GM18499 (cell line): Measurements from ENCODE around the gene ATP5F1B.
"Not testable (repeated sequence)": the region's sequence is repeated elsewhere in the genome, so short reads cannot be mapped to it uniquely, and the experiment has no call there.

Experiments
- ATAC-seq: cut with Tn5 transposase; IDR thresholded peaks from one replicate; pipeline ENCODE4 v1.9.1; 2021; ENCODE audit warnings: moderate number of reproducible peaks; ENCODE audit not compliant: insufficient read depth, unreplicated experiment

ATP5F1B gene

DNA sequence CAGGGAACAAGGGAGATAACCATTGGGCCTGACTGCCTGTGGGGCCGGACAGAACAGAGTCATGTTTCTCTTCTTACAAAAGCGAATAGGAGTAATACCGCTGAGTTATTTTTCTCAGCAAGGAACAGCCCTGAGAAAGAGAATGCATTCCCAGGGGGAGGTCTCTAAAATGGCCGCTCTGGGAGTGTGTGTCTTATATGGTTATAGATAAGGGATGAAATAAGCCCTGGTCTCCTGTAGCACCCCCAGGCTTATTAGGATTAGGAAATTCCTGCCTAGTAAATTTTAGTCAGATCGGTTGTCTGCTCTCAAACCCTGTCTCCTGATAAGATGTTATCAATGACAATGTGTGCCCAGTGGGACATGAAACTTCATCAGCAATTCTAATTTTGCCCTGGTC is 8.0 kb upstream of the ATP5F1B start:
- not testable (repeated sequence) for ATAC-seq

GRCh38 chr12:56648023-56648422 is 2.2 kb upstream of the ATP5F1B start:
- ATAC-seq = not testable (repeated sequence)

DNA sequence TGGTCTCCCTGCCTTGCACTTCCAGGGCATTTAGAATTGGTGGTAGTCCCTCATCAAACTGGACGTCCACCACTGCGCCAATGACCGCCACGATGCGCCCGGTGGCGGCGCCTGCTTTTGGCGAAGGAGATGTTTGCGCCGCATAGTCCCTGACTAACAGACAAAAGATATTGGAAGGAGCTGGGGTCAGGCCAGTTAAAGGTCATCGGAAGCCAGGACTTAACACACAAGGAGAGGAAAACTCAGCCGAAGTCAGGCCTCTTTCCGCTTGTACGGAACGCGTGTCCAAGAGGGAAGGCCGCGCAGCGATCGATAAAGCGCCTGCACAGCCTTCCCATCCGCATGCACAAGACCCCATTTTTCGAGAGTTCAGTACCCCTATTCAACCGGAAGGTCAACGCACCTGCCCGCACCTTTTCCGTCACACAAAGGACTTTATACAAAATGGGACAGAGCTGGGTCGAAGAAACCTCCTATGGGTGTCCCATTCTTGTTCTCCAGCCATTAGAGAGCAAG is 525 bp downstream of the ATP5F1B start:
- ATAC-seq = no peak

- no peak for ATAC-seq
Observed at GRCh38 chr12:56644654-56645053, 1.1 kb downstream of the ATP5F1B start.

DNA sequence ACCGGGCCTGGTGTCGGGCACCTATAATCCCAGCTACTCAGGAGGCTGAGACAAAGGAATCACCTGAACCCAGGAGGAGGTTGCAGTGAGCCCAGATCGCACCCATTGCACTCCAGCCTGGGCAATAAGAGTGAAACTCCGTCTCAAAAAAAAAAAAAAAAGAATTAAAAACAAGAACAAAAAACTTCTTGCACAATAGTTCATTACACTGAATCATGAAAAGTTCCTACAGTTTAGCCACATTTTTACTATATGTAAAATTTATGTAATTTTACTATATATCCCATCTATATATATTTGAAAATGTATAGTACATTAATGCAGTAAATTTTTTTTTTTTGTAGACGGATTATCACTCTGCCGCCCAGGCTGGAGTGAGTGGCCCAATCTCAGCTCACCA is 4.6 kb downstream of the ATP5F1B start:
- no peak for ATAC-seq

DNA sequence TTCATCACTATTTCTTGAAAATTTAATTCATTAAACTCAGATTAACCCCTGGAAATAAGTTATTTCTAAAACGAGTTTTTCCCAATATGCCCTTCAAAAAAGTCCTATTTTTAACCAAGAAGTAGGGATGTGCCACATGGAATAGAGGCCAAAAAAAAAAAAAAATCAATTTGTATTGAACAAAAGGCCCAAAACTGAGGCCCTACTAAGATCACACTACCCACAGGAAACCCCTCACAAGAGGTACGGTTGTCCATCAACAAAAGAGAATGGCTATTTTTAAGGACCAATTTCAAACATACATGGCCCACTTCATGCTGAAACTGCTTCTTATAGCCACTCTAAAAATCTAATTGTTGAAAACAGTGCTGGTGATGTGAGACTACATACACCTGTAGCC is 8.2 kb downstream of the ATP5F1B start:
- no peak for ATAC-seq

DNA sequence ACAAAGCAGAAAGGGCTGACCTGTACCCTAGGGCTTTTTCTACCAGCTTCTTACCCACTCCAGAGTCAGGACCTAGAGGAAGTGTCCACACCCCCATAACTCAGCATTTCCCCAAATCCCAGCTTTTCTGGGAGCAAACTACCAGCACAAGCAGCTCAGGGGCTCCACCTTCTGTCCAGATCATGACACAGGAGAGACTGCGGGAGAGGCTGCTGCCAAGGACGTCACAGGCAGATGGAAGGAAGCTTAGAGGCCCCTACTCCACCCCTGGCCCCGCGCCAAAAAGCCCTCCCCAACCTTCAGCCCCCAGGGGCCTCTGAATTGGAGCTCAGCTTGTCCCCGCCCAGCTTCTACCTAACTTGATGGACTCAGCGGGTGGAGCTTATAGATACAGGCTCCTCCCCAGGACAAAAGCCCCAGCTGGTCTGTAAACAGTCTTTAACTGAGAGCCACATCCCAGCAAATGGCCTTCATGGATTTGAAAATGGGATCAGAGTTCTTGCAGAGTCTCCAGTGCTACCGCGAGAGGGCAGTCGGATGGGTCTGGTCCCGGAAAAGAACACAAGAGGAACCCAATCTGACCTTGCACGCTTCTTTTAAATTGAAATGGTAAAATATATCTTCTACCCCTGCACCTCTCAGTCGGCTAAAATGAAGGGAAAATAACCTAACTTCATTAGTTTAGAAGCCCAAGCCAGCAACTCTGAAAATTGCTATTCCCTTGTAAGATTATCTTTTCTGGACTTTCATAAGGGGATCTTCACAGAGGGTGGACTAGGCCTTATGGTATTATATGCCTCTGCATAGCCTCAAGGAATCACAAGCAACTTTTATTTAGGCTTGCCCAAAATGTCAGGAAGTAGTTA is 8.9 kb downstream of the ATP5F1B start:
- ATAC-seq = peak; percentile 38

DNA sequence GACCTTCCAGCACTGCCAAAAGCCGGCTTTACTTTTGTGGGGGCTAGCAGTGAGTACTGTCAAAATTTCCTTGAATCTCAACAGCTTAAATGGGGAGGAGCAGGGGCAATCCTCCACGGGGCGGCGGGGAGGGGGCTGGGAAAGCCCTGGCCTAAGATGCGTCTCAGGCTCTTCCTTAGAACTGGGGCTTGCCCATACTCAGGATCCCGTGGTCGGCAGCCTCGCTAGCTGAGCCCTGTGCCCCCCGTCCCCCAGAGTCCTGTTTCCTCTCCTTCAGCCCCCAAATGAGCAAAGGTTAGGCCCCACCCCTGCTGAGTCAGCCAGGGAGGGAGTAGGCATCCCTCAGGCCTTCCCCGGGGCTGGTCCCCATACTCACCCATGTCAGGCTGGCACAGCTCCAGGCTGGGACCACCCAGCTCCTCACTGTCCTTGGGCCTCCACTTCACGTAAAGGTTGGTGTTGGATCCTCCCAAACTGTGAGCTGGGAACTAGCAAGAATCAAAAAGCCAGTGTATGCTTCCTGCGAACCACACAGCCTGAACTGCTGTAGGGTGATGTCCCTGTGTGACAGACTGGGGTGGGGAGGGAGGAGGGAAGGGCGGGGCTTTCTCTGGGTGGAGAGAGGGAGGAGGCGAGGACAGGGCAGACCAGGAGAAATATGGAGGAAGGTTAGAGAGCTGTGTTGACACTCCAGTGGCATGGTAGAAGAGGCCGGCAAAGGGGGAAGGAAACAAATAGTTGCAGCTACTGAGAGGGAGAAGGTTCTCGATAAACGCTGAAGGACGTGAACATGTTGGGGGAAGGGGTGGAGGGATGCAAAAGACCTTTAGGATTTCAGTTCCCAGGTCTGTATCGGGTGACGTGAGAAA is 9.7 kb downstream of the ATP5F1B start:
- peak; percentile 17 for ATAC-seq

GRCh38 chr12:56634837-56635791 is 10.7 kb downstream of the ATP5F1B start:
- no peak for ATAC-seq

DNA sequence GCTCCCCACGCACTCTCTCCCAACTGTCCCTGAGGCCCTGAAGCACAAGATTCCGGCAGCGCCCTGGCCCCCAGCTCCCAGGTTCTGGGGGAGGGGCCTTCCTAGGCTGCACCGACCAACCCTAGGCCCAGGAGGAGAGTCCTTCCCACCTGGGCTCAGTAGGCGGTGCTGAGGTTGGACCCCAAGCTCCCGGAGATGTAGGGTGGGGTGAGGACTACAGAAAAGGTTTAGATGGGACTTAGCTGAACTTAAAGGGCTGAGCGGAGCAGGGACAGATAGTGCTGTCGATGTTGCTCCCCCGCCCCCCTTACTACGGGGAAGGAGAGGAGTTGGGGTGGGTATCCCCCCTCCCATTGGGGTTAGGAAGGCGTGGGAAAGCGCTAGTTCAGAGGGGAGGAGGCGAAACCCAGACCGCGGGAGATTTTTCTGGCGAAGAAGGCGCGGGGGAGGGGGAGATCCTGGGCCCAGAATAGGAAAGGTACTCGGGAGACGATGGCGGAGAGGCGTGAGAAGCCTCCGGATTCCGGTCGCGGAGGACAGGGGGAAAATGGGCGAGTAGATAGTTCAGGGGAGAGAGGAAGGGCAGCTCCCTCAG is 11.4 kb downstream of the ATP5F1B start:
- no peak for ATAC-seq

DNA sequence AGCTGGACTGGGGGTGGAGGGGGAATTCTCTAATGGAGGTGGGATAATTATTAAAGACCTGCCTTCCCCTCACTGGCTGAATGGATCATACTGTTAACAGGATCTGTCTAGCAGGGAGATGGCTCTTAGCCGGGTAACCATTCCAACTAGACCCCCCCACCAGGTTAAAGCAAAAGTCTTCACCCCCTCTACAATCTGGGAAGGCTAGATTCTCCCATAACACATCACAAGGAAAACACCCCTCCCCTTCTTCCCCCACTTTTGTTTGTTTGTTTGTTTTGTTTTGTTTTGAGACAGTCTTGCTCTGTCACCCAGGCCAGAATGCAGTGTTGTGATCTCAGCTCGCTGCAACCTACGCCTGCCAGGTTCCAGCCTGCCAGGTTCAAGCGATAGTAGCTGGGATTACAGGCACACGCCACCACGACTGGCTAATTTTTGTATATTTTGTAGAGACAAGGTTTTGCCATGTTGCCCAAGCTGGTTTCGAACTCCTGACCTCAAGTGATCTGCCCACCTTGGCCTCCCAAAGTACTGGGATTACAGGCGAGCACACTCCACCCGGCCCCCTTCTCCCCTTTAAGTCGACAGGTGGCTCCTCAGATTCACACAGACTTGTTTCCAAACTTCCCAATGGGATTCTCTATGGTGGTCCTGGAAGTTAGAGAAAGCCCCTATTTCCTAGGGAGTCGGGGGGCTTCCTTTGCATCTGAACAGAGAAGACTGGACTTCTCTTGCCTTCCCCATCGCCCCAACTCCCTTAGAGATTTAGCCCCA is 12.1 kb downstream of the ATP5F1B start:
- ATAC-seq = no peak

- no peak for ATAC-seq
Observed at GRCh38 chr12:56632701-56633467, 12.9 kb downstream of the ATP5F1B start.

- no peak for ATAC-seq
Observed at GRCh38 chr12:56631790-56632700, 13.7 kb downstream of the ATP5F1B start.

- ATAC-seq = peak; percentile 30
Observed at GRCh38 chr12:56630180-56630632, 15.6 kb downstream of the ATP5F1B start, which contains the start of gene BAZ2A. Gene BAZ2A, minus strand, starts transcription at chr12:56630326. Its CDS starts 12,796 bp downstream, at chr12:56617530.

DNA sequence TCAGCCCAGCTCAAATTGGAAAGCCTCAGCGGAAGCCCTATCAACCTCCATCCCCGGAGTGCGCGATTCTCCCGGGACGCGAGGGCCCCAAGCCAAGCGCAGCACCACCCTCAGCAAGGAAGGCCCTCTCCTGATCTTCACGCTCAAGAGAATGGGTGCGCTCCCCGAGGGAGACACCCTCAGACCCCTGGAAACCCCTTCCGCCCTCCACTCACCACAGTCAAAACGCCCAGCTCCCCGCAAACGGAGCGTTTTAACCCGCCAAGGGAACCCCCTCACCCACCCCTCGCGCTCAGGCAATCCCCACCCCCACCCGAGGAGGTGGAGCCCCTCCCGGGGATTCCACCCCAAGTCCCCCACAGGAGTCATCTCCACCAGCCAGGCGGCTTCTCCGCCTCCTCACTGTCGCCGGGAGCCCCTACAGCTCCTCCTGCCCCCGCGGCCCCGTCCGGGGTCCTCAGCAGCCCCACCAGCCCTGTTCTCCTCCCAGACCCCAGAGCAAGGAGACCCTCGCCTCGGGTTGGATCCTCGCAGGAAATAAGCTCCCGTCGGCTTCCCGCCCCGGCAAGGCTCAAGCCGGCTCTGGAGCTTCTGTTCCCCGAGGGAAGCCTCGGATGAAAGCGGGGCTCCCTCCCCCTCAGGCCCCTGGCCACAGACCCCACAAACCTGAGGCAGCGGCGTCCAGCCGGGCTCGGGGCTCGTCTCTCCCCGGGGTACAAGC is 16.2 kb downstream of the ATP5F1B start:
- ATAC-seq = no peak
